Suprapubic skin (tissue), 4 donors: ENCODE results near the gene INSC.

Experiments
- POLR2A ChIP-seq, 2 donors: fragments of 450-650 bp; IDR thresholded peaks; one replicate each; pipeline ENCODE4 v1.6.1; 2017; ENCODE audit warnings: antibody characterized with exemption in 2 of 2, mild to moderate bottlenecking in 2 of 2, moderate library complexity in 2 of 2
- POLR2AphosphoS5 ChIP-seq, 3 donors: sonication (generic); formaldehyde crosslinking; IDR thresholded peaks; one replicate each; pipeline ENCODE4 v1.6.1; 2017; ENCODE audit warnings: antibody characterized with exemption in 3 of 3
- TF ChIP-seq, protein P1 (sequence below), 2 donors: fragments of 200-600 bp in 1 of 2; fragments of 450-650 bp in 1 of 2; sonication (generic) in 1 of 2; IDR thresholded peaks; one replicate each; pipeline ENCODE4 v1.5.1; 2016 to 2019; ENCODE audit warnings: antibody characterized with exemption in 2 of 2, mild to moderate bottlenecking in 1 of 2, moderate library complexity in 1 of 2

DNA sequence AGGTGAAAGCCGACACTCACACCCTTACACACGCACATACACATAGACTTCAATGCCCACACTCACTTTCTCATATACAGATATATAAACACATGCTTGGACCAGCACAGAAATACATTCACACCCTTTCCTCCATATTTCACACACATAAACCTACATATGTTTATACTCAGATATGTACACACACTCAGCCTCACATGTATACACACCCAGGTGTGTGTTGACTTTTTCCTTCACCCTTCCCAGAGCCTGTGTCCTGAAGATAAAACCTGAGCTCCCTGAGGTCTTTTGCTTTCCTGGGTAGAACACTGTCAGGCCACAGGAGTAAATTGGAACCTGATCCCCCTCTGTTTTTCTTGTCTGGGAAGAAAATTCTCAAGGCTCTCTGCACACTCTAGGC, 62.8 kb downstream of the INSC start:
- TF ChIP-seq, protein P1, sequence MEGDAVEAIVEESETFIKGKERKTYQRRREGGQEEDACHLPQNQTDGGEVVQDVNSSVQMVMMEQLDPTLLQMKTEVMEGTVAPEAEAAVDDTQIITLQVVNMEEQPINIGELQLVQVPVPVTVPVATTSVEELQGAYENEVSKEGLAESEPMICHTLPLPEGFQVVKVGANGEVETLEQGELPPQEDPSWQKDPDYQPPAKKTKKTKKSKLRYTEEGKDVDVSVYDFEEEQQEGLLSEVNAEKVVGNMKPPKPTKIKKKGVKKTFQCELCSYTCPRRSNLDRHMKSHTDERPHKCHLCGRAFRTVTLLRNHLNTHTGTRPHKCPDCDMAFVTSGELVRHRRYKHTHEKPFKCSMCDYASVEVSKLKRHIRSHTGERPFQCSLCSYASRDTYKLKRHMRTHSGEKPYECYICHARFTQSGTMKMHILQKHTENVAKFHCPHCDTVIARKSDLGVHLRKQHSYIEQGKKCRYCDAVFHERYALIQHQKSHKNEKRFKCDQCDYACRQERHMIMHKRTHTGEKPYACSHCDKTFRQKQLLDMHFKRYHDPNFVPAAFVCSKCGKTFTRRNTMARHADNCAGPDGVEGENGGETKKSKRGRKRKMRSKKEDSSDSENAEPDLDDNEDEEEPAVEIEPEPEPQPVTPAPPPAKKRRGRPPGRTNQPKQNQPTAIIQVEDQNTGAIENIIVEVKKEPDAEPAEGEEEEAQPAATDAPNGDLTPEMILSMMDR (IDR thresholded peaks at IDR 0.05), result no peak
- TF ChIP-seq POLR2A (IDR thresholded peaks at IDR 0.05) (no peak), POLR2AphosphoS5 (IDR thresholded peaks at IDR 0.05) (no peak)
